ELR (cell line): Measurements from ENCODE around the gene ATG12.

Source experiments
- DNase-seq: peaks from one replicate; pipeline ENCODE4 v3.0.0-alpha.2; 2015; ENCODE audit warnings: low read depth

The ATG12 gene

DNA sequence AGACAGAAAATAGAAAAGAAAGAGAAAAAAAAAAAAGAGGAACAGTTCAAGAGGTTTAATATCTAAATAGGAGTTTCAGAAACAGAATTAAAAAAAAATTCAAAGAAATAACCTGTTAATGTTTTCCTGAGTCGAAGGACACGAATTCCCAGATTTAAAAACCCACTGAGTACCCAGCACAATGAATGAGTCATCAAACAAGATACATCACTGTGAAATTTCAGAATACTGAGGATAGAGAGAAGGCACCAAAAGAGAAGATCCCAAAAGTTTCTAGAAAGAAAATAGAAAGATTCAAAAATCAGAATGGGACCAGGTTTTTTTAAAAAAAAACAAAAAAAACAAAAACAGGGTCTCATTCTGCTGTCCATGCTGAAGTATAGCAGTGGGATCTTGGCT, 33.7 kb downstream of the ATG12 start:
- no peak for DNase-seq

DNA sequence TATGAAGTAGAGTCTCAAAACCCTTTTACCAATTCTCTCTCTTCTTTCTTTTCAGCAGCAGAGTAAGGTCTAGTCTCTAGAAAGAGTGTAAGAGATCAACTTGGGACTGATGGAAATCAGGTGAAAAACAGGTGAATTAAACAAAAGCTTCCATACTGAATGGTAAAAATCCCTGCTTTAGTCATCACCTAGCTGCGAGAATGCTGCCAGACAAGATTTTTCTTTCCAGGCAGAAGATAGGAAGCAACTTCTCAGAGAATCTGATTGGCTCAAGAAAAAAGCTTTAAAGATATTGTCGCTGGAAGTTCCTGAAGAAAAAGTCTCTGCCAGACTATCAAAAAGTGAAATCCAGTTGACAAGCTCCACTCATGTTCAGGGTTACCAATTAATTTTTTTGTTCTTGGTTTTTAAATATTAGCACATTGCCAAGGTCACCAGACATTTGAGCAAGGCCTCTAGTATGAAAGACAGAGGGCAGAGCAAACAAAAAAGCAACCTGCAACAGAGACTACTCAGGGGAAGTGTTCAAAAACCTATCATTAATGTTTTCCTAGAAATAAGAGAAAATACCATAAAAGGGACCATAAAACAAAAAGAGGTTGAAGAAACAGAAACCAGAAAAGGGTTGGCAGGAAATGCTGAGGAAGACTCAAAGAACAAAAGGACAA, 34.2 kb downstream of the ATG12 start:
- no peak for DNase-seq

DNA sequence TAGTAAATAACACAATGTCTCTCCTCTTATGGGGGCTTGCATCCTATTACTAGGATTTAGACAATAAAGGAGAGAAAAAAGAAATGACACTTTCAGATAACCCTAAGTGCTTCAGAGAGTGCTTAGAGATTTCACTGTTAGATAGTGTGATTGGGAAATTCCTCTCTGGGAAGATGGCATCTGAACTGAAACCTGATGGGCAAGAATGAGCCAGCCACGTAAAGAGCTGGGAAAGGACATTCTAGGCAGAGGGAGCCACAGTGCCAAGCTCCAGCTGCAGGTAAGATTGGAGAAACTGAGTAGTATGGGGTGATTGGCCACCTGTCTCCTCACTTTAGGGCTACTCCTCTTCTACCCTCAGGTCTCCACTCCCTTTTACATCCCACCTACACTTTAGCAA, 39.4 kb downstream of the ATG12 start:
- no peak for DNase-seq

DNA sequence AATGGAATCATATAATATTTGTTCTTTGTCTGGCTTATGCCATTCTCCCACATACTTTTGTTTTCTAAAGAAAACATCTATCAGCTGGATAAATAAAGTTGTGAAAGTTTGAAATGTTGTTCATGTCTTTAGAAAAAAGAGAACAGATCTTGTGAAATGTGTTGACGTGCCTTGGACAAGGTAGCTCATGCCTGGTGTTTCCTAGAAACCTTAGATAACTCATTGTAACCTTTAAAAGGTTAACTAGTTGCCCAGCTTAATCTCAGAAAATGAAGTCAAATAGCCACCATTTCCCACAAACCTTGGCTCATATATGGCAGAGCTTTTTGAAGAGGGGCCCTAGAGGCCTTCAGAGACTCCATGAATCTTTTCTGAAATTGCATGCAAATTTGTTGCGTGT, 40.2 kb downstream of the ATG12 start:
- no peak for DNase-seq

DNA sequence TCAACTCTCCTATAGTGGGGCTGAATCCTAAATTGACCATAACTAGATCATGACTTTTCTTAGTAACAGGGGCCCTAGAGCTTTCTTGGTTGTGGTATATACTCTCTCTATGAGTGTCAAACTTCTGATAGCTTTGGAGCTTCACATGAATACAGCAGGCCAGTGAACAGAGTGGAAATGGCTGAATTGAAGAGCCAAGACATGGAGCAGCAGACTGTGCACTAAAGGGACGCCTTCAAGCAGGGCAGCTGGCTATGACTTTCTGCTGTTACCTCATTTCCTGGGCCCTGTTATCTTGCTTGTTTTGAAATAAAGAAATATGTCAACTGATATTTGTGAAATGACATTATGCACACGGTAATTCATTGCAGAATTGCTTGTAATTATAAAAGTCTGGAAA, 41.3 kb downstream of the ATG12 start:
- DNase-seq = no peak

DNA sequence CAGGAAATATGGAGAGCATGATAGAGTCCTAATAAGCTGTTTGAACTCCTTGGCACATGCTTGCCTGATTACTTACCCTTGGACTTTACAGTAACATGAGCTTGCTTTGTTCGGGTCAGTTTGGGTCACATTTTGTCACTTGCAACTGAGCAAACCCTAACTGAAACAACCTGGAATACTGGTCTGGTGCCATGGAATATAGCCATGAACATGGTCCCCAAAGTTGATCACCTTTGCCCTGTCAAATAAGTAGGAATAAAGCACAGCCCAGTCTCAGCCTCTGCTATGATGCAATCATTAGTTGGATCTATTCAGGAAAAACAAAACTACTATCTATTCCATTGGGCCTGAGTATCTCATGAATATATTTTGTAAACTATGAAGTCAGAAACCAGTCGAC, 43.1 kb downstream of the ATG12 start:
- no peak for DNase-seq

DNA sequence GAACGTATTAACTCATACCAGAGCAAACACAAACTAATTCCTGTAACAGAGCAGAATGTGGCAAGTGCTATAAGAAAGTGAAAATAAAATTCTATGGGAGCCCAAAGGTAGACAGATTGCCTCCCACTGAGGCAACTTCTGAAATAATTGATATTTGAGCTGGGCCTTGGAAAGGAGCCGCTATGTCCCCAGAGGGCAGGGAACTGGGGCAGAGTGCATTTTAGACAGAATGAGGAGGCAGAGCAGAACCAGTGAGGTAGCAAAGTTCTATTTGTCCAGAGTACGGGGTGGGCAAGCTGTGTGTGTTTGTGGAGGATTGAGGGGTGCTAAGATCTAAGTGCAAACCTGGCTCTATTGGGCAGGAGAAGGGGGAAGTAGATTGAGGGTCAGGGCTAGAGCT, 44.7 kb downstream of the ATG12 start:
- no peak for DNase-seq

DNA sequence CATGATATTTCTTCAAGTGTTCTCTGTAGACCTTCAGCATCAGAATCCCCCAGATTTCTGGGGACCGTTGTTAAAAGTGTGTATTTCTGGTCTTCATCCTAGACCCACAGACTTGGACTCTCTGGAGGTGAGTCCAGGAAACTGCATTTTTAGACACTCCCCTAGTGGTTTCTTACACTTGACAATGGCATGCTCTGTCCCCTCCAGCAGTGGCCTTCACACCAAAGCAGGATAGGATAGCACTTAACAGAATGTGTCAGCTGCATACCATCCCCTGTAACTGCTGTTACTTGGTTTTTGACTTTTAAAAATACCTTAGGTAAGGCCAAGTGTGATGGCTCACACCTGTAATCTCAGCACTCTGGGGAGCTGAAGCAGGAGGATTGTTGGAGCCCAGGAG, 45.7 kb downstream of the ATG12 start:
- no peak for DNase-seq

DNA sequence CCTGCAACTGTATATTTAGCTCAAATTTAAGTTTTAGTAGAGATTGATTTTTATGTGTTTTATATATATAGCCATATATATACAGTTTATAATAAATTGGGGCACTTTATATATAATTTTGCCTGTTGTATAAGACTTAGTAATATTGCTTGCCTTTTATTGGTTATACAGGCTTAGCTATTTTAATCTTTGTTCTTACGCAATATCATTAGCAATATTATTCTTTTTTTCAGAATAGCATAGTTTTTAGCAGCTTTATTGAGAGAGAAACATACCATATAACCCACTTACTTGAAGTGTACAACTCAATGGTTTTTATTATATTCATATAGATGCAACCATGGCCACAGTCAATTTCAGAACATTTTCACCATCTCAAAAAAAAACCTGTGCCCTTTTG, 52.9 kb downstream of the ATG12 start:
- no peak for DNase-seq

DNA sequence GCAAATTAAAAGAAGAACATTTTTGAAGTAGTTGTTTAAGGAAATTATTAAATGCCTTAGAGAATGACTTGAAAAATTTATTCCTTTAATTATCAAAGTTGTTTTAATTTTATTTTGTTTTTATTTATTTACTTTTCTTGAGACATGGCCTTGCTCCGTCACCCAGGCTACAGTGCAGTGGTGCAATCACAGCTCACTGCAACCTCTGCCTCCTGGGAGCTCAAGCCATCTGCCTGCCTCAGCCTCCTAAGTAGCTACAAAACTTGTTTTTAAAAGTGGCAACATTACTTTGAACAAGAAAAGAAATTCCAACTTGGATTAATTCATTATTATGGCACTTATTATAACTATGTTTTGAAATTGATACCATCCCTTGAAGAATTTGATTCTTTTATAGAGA, 53.9 kb downstream of the ATG12 start:
- DNase-seq = no peak

DNA sequence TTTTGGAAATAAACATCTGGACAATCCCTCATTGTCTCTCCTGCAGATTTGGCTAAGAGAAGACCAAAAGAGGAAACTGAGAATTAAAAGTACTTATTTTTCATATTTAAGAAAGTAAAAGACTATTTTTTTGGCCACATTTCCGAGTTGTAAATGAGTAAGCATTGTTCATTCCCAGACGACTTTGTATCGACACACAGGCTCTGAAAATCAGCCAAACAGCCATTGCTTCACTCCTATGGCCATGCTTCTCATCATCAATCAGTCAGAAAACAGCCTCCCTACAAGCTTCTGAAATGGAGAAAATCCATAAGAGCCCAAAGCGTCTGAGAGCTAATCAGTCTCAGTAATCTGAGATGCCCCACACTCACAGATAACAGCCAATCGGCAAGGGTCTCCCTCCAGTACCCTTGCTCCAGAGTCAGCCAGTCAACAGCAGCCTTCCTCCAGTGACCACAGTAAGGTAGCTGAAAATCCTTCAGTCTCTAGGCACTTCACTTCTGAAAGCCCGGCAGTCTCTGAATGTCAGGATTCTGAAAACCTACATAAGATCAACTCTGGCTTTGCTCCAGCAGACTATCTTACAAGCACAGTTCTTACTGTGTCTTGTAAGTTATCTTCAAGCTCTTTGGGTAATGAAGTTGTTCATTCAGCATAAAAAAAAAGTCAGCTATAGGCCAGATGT, 55.8 kb downstream of the ATG12 start:
- DNase-seq = no peak

DNA sequence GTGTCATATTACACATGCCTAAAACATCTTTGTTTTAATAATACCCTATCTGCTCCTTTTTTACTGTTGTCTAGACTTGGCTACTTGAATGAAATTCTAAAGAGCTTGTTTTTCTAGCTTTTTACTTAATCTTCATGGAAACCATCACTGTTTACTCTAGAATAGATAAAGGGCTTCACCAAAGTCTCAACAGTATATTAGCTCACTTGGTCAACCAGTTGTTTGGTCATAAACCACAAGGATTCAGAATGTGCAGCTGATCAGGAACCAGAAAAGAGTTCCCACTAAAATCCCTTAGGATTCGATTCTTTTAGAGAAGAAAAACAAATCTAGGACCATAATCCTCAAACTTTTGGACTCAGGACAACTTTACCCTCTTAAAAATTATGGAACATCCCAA, 62.9 kb downstream of the ATG12 start:
- no peak for DNase-seq
